HCT116 (cell line): ENCODE results near the gene NUP50. TPM values are rescaled to one million over a fixed set of nuclear protein-coding genes. Genes with fewer than 3 reads are reported as not detected.

Source experiments
- ATAC-seq: fragments of 200-7000 bp; cut with Tn5 transposase; 2 replicates; pipeline ENCODE4 v1.9.1; 2020; ENCODE audit warnings: mild to moderate bottlenecking, moderate library complexity
- BruUV-seq: library from RNA; stranded (reverse); fragments of 400-500 nt; replicated peaks from 2 replicates; lab custom pipeline; 2021; lab: Mats Ljungman, UMichigan
- CTCF ChIA-PET: fragments of 300-600 bp; sonication (Branson Sonifier 250); formaldehyde crosslinking; loops from one replicate; lab custom pipeline; 2021; ENCODE audit warnings: antibody characterized with exemption; lab: Charles Lee
- POLR2A ChIA-PET: fragments of 300-600, 350-600 bp; sonication (Branson Sonifier 250); formaldehyde crosslinking; loops from one replicate; lab custom pipeline; 2021; ENCODE audit warnings: antibody characterized with exemption; lab: Charles Lee
- RAD21 ChIA-PET, 2 experiments: fragments of 300-600 bp; sonication (Branson Sonifier 250); formaldehyde crosslinking; loops; one replicate each; lab custom pipeline; 2023; ENCODE audit warnings: low total read pairs in 2 of 2; ENCODE audit not compliant: uncharacterized antibody in 2 of 2, unreplicated experiment in 2 of 2, low non-redundant PET in 1 of 2; lab: Charles Lee
- DNase-seq: peaks from one replicate; pipeline ENCODE4 v3.0.0-alpha.2; 2010; ENCODE audit warnings: low read depth, low spot score
- H2AFZ ChIP-seq: fragments of 200-600 bp; shearing (Covaris generic), sonication (generic); 2 replicates; pipeline ENCODE4 v1.6.1; 2017; ENCODE audit warnings: low read depth, mixed run types, mixed read lengths, antibody characterized with exemption, low read length; ENCODE audit not compliant: poor library complexity, severe bottlenecking
- H3K27ac ChIP-seq: 2 replicates; pipeline ENCODE4 v1.5.1; 2012; ENCODE audit warnings: low read depth, low read length
- H3K27me3 ChIP-seq: fragments of 200-600 bp; sonication (generic); 2 replicates; pipeline ENCODE4 v1.6.1; 2016; ENCODE audit warnings: mixed run types, low read length, mixed read lengths; ENCODE audit not compliant: insufficient read depth
- H3K36me3 ChIP-seq, 2 experiments: fragments of 200-500 bp in 1 of 2; fragments of 200-600 bp in 1 of 2; sonication (Bioruptor generic) in 1 of 2; sonication (generic) in 1 of 2; 2 replicates each; pipeline versions ENCODE4 v1.5.1 to v1.6.1; 2014 to 2016; ENCODE audit warnings: low read length in 2 of 2, inconsistent platforms in 1 of 2, mixed read lengths in 1 of 2, mixed run types in 1 of 2; ENCODE audit not compliant: insufficient read depth in 2 of 2, control insufficient read depth in 1 of 2
- H3K4me1 ChIP-seq, 2 experiments: fragments of 200-600 bp in 1 of 2; sonication (generic) in 1 of 2; 2 replicates each; pipeline versions ENCODE4 v1.5.1 to v1.6.1; 2012 to 2017; ENCODE audit warnings: low read length in 2 of 2, inconsistent platforms in 1 of 2, mild to moderate bottlenecking in 1 of 2, mixed read lengths in 1 of 2, mixed run types in 1 of 2, moderate library complexity in 1 of 2; ENCODE audit not compliant: insufficient read depth in 2 of 2, control insufficient read depth in 1 of 2
- H3K4me2 ChIP-seq: fragments of 200-600 bp; sonication (generic); 2 replicates; pipeline ENCODE4 v1.6.1; 2017; ENCODE audit warnings: mixed run types, low read length, mixed read lengths
- H3K4me3 ChIP-seq, 2 experiments: fragments of 200-600 bp in 1 of 2; sonication (generic) in 1 of 2; replicated peaks in 1 of 2; 2 replicates each; pipeline ENCODE4 v1.5.1; 2011 to 2016; ENCODE audit warnings: low read length in 2 of 2, control low read depth in 1 of 2, low read depth in 1 of 2, mild to moderate bottlenecking in 1 of 2, mixed read lengths in 1 of 2, mixed run types in 1 of 2
- H3K79me2 ChIP-seq: fragments of 200-600 bp; sonication (generic); 2 replicates; pipeline ENCODE4 v1.6.1; 2017; ENCODE audit warnings: mild to moderate bottlenecking, mixed run types, low read length, moderate library complexity, mixed read lengths; ENCODE audit not compliant: insufficient read depth
- H3K9ac ChIP-seq: fragments of 200-600 bp; sonication (generic); 2 replicates; pipeline ENCODE4 v1.6.1; 2016; ENCODE audit warnings: low read length, mixed read lengths
- H3K9me2 ChIP-seq: fragments of 200-600 bp; sonication (generic), shearing (Covaris generic); 2 replicates; pipeline ENCODE4 v1.6.1; 2017; ENCODE audit warnings: mixed run types, mild to moderate bottlenecking, moderate library complexity; ENCODE audit not compliant: insufficient read depth
- H3K9me3 ChIP-seq, 2 experiments: fragments of 200-500 bp in 1 of 2; fragments of 200-600 bp in 1 of 2; sonication (Bioruptor generic) in 1 of 2; sonication (generic) in 1 of 2; 2 replicates each; pipeline ENCODE4 v1.6.1; 2014 to 2017; ENCODE audit warnings: low read length in 2 of 2, mixed read lengths in 2 of 2, inconsistent platforms in 1 of 2, low read depth in 1 of 2, mild to moderate bottlenecking in 1 of 2, mixed run types in 1 of 2, moderate library complexity in 1 of 2; ENCODE audit not compliant: control insufficient read depth in 1 of 2, insufficient read depth in 1 of 2
- H4K20me1 ChIP-seq: fragments of 200-600 bp; sonication (generic), shearing (Covaris generic); 2 replicates; pipeline ENCODE4 v1.6.1; 2017; ENCODE audit warnings: mixed run types, mild to moderate bottlenecking, moderate library complexity; ENCODE audit not compliant: insufficient read depth
- ATF3 ChIP-seq: IDR thresholded peaks from 2 replicates; pipeline ENCODE4 v1.6.1; 2012
- CBX3 ChIP-seq: IDR thresholded peaks from 2 replicates; pipeline ENCODE4 v1.6.1; 2012; ENCODE audit warnings: low read depth
- ELF1 ChIP-seq: IDR thresholded peaks from 2 replicates; pipeline ENCODE4 v1.6.1; 2012; ENCODE audit warnings: low read depth, borderline replicate concordance
- EZH2 ChIP-seq: fragments of 200-600 bp; sonication (generic); IDR thresholded peaks from 2 replicates; pipeline ENCODE4 v1.6.1; 2017; ENCODE audit warnings: antibody characterized with exemption, mixed run types
- FOSL1 ChIP-seq: IDR thresholded peaks from 2 replicates; pipeline ENCODE4 v1.6.1; 2012; ENCODE audit warnings: low read depth
- JUND ChIP-seq: IDR thresholded peaks from 2 replicates; pipeline ENCODE4 v1.6.1; 2012
- MAX ChIP-seq: IDR thresholded peaks from 2 replicates; pipeline ENCODE4 v1.6.1; 2012
- REST ChIP-seq: IDR thresholded peaks from 2 replicates; pipeline ENCODE4 v1.6.1; 2012; ENCODE audit warnings: low read depth
- SIN3A ChIP-seq: IDR thresholded peaks from 2 replicates; pipeline ENCODE4 v1.6.1; 2012; ENCODE audit warnings: low read depth
- SP1 ChIP-seq: IDR thresholded peaks from 2 replicates; pipeline ENCODE4 v1.6.1; 2012; ENCODE audit warnings: low read depth
- ZBTB33 ChIP-seq: IDR thresholded peaks from 2 replicates; pipeline ENCODE4 v1.6.1; 2011; ENCODE audit warnings: mild to moderate bottlenecking, low read length, moderate library complexity; ENCODE audit not compliant: insufficient replicate concordance; ENCODE audit errors: extremely low read depth
- ZFX ChIP-seq: fragments of 450-650 bp; IDR thresholded peaks from 2 replicates; pipeline ENCODE4 v1.6.1; 2017
- ZNF274 ChIP-seq: fragments of 200-500 bp; sonication (Bioruptor generic); IDR thresholded peaks from 2 replicates; pipeline ENCODE4 v1.6.1; 2014; ENCODE audit warnings: mild to moderate bottlenecking, low read depth, low read length, inconsistent platforms
- intact Hi-C: fragments of 100-400 bp; cut with micrococcal nuclease; formaldehyde crosslinking; loops from 2 replicates; pipeline ENCODE4 v1.10.0; 2022
- total RNA-seq: library from RNA; stranded (reverse); gene quantifications from one replicate; pipeline ENCODE4 v1.2.1, GENCODE V29; 2021; ENCODE audit not compliant: unreplicated experiment

NUP50 gene
- total RNA-seq, 1 experiment from 2014 or later = 102 TPM

GRCh38 chr22:45224988-45225731, 61.4 kb downstream of the NUP50 start:
- H3K9me2 ChIP-seq = no peaks in the 10 kb centered on the region
- H3K27ac ChIP-seq = no peak overlapping the region
- H4K20me1 ChIP-seq = no peaks in the 10 kb centered on the region
- DNase-seq (no peak), ATAC-seq (no peak)
- H3K9ac ChIP-seq = no peak overlapping the region
- H3K4me2 ChIP-seq = no peak overlapping the region
- no TSS peak for BruUV-seq
- no peaks in the 10 kb centered on the region for H3K9me3 ChIP-seq
- ChIA-PET CTCF (no interaction called here), RAD21 (no interaction called here), POLR2A (no interaction called here)
- TF ChIP-seq CBX3 (no peak), EZH2 (no peak)
- intact Hi-C loops = no loop called here
- H3K4me3 ChIP-seq = no peak overlapping the region
- no peaks in the 10 kb centered on the region for H3K4me1 ChIP-seq
- no peaks in the 10 kb centered on the region for H3K36me3 ChIP-seq
- H2AFZ ChIP-seq = no peak overlapping the region
- H3K27me3 ChIP-seq = no peaks in the 10 kb centered on the region
- H3K79me2 ChIP-seq = peaks cover 23% of the 10 kb centered on the region

- ChIA-PET RAD21 (no interaction called here), POLR2A (no interaction called here), CTCF (no interaction called here)
- intact Hi-C loops = no loop called here
- Histone ChIP-seq H3K4me3 (no peak overlapping the region), H3K9me2 (no peaks in the 10 kb centered on the region), H4K20me1 (no peaks in the 10 kb centered on the region), H3K9me3 (no peaks in the 10 kb centered on the region), H3K27me3 (no peaks in the 10 kb centered on the region), H3K79me2 (peaks cover 24% of the 10 kb centered on the region), H2AFZ (no peak overlapping the region), H3K36me3 (no peaks in the 10 kb centered on the region), H3K27ac (no peak overlapping the region), H3K9ac (no peak overlapping the region), H3K4me2 (no peak overlapping the region), H3K4me1 (no peaks in the 10 kb centered on the region)
- BruUV-seq = no TSS peak
- DNase-seq = no peak
- ATAC-seq = no peak; the same call in 1 of the 2 replicates
- TF ChIP-seq REST (no peak), ZBTB33 (no peak), SIN3A (no peak), SP1 (no peak), ZFX (no peak), MAX (no peak), JUND (no peak), FOSL1 (no peak), ELF1 (no peak), ATF3 (no peak), ZNF274 (no peak)
These were observed 62.2 kb downstream of the NUP50 start for GRCh38 chr22:45225732-45226502.
